GM13977 (cell line): Measurements from ENCODE around the gene MTFR1L.

ENCODE experiments used
- DNase-seq: peaks from one replicate; pipeline ENCODE4 v3.0.0; 2012; ENCODE audit warnings: low spot score
- CTCF ChIP-seq: IDR thresholded peaks from 2 replicates; pipeline ENCODE4 v1.5.1; 2012; ENCODE audit warnings: mild to moderate bottlenecking, control low read depth; ENCODE audit not compliant: insufficient read depth; ENCODE audit errors: extremely low read depth, missing control alignments
- in situ Hi-C: fragments of 300-500 bp; cut with MboI; formaldehyde crosslinking; loops from one replicate; pipeline ENCODE4 v1.12.0; 2022; ENCODE audit warnings: low sequenced_read_pairs, low pct_unique_long_range_greater_than_20kb, mixed read lengths, inconsistent platforms; ENCODE audit not compliant: unreplicated experiment

MTFR1L gene

GRCh38 chr1:25807480-25808390 is 12.0 kb upstream of the MTFR1L start:
- no peak for TF ChIP-seq CTCF
- in situ Hi-C loops, result no loop called here
- DNase-seq, result no peak

GRCh38 chr1:25808481-25809244 is 11.1 kb upstream of the MTFR1L start:
- in situ Hi-C loops, result no loop called here
- TF ChIP-seq CTCF, result no peak
- no peak for DNase-seq

- in situ Hi-C loops, result no loop called here
- TF ChIP-seq CTCF, result no peak
- no peak for DNase-seq
Measured at GRCh38 chr1:25809283-25809926, 10.3 kb upstream of the MTFR1L start.

GRCh38 chr1:25809929-25810328 is 9.8 kb upstream of the MTFR1L start:
- in situ Hi-C loops, result no loop called here
- TF ChIP-seq CTCF, result peak; percentile 28
- DNase-seq, result no peak

- peak; percentile 97 for TF ChIP-seq CTCF
- in situ Hi-C loops, result no loop called here
- peak; percentile 85 for DNase-seq
Measured at GRCh38 chr1:25810341-25811299, 9.1 kb upstream of the MTFR1L start.
